Erythroblast (primary cell): ENCODE data around the gene PDE4D.

ENCODE experiments used
- DNase-seq, 2 experiments: peaks; one replicate each; lab custom pipeline; 2025; lab: John Stamatoyannopoulos, UW
- GATA1 ChIP-seq: IDR thresholded peaks from 2 replicates; pipeline ENCODE4 v1.6.1; 2011; ENCODE audit warnings: low read depth, mild to moderate bottlenecking, control low read depth, low read length, moderate library complexity
- POLR2A ChIP-seq: IDR thresholded peaks from 2 replicates; pipeline ENCODE4 v1.6.1; 2011; ENCODE audit warnings: mild to moderate bottlenecking, low read length

Gene PDE4D

DNA sequence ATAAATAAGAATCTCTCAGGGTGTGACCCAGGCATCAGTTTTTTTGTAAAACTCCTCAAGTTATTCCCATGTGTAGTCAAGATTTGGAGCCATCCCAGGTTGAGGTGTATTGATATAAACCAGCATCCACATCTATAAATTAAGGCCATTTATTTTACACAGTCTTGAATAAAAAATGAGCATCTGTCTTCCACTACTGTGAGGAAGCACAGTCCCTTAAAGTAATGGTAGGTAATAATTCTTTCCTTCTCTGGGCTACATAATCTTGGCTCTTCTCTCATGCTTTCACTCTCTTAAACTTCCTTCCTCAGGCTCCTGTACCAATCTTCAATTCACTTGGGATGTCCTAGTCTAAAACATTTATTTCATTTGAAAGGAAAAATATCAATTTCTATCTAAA, 110.3 kb downstream of the PDE4D start:
- no peak for DNase-seq
- no peak for TF ChIP-seq POLR2A
- no peak for TF ChIP-seq GATA1

DNA sequence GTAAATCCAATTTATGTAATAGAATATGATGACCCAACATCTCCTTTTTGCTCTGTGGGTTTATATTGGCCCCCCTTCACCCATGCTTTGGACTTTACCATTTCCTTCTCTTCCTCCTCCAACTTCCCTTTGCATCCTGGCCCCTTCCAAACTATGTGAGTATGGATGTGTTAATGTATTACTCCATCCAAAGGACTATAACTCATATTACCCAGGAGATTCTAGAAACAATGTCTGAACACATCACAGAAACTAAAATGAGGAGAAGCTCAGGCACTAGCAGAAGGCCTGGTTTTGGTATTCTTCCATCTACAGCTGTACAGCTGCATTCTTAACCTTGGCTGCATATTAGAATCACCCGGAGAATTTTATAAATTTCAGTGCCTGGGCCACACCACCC, 110.7 kb downstream of the PDE4D start:
- no peak for DNase-seq
- no peak for TF ChIP-seq POLR2A
- no peak for TF ChIP-seq GATA1

DNA sequence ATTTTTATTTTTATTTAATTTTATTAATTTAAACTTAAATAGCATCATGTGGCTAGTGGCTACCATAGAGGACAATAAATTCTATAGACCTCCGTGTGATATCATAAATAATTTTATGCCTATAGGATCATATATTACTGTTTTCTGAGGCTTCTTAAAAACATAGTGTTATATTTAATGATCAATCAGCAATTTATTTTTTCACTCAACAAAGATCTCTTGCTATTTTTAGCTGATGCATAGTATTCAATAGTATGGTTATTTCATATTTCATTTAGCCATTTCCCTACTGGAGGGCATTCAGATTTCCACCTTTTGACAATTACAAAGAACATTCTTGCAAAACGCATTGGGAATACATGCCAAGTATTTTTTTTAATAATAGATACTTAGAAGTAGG, 114.1 kb downstream of the PDE4D start:
- DNase-seq = no peak

DNA sequence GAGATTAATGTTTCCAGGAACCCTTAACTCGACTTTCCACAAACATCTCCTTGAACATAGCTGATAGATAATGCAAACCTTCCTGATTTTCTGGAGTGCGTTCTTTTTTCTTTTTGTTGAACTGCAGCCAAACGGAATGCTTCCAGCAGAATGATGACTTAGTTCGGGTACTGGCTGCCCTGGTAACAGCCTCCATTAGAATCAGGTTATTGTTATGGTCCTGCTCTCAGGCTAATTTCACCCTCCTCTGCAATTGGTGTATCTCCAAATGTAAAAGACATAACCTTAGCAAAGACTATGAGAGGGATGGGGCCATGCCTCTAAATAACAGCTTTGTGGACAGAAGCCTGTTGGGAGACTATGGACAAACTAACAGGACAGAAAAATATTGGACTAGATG, 116.5 kb downstream of the PDE4D start:
- TF ChIP-seq POLR2A = no peak
- no peak for TF ChIP-seq GATA1
- DNase-seq = no peak

More for the DNA sequence above, 114.1 kb downstream of the PDE4D start:
- no peak for TF ChIP-seq GATA1
- no peak for TF ChIP-seq POLR2A

DNA sequence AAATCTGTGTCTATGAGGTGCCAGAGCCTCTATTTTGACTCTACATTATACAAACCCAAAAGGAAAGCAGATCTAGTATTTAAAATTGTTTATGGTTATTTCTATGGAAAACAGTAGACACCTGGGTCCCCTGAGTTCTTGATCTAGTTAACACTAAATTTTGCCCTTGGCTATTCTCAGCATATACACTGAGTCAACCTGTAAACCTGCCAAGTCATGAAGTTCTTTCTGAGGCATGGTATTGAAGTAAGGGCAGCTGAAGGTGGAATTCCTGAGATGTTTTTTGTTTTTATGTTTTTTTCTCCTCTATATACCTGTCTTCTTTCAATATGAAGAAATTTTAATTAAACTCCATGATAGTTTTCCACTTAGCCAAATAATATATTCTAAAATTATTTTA, 120.2 kb downstream of the PDE4D start:
- TF ChIP-seq GATA1 (no peak), POLR2A (no peak)
- no peak for DNase-seq

DNA sequence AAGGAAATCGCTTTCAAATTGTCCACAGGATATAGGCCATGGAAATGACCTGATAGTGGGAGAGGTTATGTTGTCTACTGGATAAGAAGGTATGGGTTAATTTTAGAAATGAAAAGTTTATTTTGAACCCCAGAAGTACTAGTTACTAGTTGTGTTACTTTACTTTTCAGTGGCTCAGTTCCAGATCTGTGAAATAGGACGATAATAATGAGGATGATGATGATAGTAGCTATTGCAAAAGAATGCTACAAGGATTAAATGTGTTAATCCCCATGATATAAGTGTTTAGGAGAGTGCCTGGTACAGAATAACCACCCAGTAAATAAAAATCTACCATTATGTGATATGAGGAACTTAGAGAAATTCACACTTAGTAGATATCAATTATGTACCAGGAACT, 120.8 kb downstream of the PDE4D start:
- TF ChIP-seq POLR2A (no peak), GATA1 (no peak)
- DNase-seq = no peak

DNA sequence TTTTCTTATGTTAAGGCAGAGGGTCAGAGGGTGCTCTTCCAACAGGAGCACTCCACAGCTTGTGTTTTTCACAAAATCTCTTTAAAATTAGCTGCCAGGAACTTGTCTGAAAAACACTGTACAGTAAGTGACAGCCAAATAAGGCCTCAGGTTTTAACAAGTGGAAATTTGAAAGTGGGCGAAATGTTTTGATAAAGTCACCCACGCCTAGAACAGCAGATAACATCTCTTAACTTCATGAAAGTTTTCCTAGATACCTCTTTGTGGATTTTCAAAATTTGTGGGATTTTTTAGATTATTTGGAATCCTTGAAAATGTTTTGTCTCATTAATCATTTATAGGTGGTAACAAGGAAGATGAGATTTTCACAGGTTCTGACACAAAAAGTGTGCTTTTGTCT, 121.3 kb downstream of the PDE4D start:
- no peak for TF ChIP-seq POLR2A
- DNase-seq = no peak

DNA sequence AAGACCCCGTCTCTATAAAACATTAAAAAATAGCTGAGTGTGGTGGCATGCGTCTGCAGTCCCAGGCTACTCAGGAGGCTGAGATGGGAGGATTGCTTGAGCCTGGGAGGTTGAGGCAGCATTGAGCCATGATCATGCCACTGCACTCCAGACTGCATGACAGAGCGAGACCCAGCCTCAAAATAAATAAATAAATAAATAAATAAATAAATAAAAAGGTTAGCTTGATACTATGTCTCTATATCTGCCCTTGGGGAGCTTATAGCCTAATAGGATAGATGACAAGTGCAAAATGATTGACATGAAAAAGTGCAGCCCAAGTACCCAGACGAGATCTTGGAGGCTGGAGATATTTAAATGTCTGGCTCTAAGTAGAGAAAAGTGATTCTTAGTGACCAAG, 122.6 kb downstream of the PDE4D start:
- TF ChIP-seq GATA1 (no peak), POLR2A (no peak)
- DNase-seq = no peak

DNA sequence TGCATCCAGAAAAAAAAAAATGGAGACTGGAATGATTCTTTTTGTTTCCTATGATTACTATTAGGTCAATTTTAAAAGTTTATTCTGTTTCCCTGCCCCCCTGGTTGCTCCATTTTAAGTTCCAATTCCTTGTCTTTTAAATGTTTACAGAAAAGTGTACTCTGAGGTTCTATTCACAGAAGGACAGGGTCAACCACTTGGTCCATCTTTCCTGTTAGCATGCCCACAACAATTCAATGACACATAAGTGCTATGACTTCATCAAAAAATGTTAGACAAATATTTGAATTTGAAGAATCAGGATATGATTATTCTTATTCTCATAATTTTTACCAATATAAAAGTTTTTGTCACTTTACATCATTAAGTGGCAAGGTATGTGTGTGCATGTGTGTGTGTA, 123.7 kb downstream of the PDE4D start:
- TF ChIP-seq POLR2A (no peak), GATA1 (no peak)

DNA sequence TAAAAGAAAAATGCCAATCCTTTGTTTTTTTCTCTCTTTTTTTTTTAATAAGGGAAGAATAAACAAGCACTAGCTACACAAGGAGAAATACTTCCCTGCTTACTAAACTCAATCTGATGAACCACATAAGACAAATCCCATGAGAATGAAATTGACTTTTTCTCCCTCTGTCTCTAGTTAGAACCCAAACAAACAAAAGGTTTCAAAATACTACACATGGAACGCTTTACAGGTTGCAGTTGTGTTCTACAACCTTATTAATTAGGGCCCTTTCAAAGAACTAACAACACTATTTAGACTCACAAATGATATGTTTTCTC, 124.5 kb downstream of the PDE4D start:
- no peak for DNase-seq
- TF ChIP-seq GATA1 (no peak), POLR2A (no peak)

More for the DNA sequence above, 123.7 kb downstream of the PDE4D start:
- DNase-seq = no peak

DNA sequence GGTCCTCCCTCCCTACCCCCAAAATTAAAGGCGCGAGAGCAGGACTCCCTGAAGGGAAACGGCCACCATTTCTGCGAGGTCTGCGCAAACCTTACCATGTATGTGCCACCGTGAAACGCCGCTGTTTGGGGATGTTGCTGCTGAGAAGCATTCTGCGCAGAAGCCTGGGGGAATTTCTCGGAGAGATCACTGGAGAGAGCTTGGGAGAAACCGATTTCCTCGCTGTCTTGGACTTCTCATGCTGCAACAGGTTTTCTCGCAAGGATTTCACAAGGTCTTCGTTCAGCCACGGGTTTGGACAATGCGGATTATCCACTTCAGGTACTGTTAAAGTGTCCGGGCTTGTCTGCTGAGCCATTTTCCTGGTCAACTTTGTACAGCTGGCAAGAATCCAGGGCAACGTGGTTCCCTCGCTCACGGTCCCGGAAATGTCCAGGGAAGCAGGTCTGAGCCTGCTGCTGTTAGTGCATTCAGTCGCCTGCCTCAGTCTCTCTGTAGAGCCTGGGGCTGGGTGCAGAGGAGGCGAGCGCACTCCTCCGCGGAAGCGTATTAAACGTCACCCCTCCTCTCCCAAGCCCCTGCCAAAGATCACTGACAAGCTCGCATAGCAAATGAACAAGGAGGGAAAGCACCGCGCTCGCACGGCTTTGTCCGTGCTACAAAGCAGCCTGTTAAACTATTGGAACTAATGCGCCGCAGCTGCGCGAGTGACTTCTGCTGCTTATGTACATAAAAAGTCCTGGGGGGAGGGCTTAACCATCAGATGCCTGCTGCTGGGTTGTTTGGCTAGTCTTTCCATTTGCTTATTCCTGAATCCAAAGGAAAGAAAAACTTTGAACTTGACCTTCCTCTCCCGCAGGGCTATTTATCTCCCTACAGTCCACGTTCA, 125.1 kb downstream of the PDE4D start:
- peak; percentile 7 to 28 for DNase-seq

DNA sequence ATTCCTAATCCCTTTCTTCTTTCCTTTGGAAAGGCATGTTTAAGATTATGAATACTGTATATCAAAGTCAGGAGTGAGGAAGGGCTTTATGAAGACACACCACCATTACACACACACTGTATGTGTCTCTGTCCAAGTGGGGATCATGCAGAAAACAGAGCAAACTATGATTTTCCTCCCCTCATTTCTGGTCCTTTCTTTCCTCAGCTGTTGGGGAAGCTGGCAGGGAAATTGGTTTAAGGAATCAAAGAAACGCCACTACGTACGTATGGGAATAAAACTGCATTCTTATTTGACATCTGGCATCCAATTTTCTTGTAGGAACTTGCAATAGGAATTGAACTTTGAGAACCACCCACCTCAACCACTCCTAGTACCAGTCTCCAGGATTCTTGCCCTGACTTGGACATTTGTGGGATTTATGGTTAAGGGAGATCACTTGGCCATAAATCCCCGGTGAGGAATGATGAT, 125.8 kb downstream of the PDE4D start:
- TF ChIP-seq POLR2A (no peak), GATA1 (no peak)
- no peak for DNase-seq

More for the DNA sequence above, 125.1 kb downstream of the PDE4D start:
- no peak for TF ChIP-seq GATA1
- TF ChIP-seq POLR2A = no peak

DNA sequence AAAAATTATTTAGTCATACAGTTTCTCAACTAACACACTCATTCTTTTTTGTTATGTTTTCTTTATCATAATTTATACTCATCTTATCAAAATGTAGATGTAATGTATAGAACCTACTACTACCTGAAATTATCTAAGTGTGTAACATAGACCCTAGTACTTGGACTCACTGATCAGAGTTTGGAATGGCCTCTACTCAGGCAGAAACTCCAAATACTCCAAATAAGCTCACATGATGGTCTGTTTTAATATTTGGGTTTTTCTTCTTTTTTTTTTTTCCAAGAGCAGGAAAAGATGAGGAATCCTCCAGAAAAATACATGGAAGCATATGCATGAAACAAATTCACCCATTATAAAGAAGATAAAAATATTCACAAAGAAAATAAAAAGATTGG, 126.3 kb downstream of the PDE4D start:
- DNase-seq = no peak
- no peak for TF ChIP-seq POLR2A
- TF ChIP-seq GATA1 = no peak

DNA sequence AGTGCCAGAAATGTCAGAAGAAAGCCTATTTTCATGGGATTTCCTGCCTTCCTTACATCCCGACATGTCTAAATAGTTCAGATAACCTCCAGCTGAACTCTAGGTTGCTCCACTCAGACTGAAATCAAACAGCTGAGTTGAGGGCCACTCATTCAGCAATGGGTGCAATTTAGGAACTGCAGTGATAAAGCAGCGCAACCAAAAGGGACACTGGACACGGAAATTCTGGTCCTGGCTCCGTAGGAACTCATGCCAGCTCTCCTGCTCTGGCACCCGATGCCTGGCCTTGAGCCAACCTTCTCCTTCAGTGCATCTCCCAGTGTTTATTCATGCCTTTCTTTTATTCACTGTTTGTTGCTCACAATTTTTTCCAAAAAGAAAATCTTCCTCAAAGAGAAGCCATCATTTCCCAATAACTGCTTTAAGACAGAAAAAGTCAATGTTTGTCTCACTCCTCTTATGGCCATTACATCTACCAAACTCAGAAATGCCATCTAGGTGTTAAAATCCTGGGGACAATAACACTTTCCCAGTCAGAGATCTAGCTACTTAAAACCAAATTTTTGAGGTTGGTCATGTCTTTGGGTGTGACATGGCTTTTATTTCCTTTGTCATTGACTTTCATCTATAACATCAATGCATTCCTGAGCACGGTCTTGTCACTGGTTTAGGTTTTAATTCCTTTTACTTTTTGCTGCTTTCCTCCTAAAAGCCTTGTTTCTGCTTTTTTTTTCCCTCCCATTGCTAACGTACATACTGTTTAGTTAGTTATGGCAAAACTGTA, 126.9 kb downstream of the PDE4D start:
- no peak for DNase-seq
- no peak for TF ChIP-seq GATA1
- no peak for TF ChIP-seq POLR2A
